ENCODE measurements around the gene NECAP2. TPM values are rescaled to one million over a fixed set of nuclear protein-coding genes. Genes with fewer than 3 reads are reported as not detected.
A peak's percentile ranks its signal among the peaks of the same experiment; 100 is the strongest.

Gene NECAP2
- total and polyA plus RNA-seq, 10 of the 15 experiments (the other 5 are each of a cell fraction or from before 2014, with no cell fraction given) = 16.3 to 98.0 (median 57.4) TPM

DNA sequence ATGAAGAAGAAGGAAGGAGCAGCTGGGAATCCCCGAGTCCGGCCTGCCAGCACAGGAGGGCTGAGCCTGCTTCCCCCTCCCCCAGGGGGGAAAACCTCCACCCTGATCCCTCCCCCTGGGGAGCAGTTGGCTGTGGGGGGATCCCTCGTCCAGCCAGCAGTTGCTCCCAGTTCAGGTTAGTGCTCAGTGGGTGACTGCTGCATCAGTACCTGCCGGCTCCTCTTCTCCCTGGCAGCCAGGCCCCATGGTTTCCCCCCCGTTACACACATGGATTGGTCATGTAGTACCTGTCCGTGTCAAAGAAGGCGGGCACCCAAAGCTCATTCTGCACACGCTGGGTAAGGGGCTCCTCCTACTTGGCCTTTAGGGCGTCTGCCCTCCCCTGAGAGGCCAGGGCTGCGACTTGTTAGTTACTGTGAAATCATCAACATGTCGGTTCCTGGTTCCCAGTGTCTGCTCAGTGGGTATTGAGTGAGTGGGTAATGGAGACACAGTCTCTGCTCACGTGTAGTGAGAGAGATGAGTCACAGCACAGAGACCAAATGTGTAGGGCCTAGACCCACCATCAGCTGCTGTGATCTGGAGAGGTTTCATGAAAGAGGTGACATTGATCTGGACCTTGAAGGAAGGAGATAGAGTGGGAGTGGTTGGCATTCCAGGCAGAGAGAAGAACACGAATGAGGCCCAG lies 11.5 kb downstream of the NECAP2 start (continued):
- TF ChIP-seq, protein P1, sequence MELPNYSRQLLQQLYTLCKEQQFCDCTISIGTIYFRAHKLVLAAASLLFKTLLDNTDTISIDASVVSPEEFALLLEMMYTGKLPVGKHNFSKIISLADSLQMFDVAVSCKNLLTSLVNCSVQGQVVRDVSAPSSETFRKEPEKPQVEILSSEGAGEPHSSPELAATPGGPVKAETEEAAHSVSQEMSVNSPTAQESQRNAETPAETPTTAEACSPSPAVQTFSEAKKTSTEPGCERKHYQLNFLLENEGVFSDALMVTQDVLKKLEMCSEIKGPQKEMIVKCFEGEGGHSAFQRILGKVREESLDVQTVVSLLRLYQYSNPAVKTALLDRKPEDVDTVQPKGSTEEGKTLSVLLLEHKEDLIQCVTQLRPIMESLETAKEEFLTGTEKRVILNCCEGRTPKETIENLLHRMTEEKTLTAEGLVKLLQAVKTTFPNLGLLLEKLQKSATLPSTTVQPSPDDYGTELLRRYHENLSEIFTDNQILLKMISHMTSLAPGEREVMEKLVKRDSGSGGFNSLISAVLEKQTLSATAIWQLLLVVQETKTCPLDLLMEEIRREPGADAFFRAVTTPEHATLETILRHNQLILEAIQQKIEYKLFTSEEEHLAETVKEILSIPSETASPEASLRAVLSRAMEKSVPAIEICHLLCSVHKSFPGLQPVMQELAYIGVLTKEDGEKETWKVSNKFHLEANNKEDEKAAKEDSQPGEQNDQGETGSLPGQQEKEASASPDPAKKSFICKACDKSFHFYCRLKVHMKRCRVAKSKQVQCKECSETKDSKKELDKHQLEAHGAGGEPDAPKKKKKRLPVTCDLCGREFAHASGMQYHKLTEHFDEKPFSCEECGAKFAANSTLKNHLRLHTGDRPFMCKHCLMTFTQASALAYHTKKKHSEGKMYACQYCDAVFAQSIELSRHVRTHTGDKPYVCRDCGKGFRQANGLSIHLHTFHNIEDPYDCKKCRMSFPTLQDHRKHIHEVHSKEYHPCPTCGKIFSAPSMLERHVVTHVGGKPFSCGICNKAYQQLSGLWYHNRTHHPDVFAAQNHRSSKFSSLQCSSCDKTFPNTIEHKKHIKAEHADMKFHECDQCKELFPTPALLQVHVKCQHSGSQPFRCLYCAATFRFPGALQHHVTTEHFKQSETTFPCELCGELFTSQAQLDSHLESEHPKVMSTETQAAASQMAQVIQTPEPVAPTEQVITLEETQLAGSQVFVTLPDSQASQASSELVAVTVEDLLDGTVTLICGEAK (IDR thresholded peaks at IDR 0.05; ENCODE audit: borderline replicate concordance) = no peak
- TF ChIP-seq, protein P2, sequence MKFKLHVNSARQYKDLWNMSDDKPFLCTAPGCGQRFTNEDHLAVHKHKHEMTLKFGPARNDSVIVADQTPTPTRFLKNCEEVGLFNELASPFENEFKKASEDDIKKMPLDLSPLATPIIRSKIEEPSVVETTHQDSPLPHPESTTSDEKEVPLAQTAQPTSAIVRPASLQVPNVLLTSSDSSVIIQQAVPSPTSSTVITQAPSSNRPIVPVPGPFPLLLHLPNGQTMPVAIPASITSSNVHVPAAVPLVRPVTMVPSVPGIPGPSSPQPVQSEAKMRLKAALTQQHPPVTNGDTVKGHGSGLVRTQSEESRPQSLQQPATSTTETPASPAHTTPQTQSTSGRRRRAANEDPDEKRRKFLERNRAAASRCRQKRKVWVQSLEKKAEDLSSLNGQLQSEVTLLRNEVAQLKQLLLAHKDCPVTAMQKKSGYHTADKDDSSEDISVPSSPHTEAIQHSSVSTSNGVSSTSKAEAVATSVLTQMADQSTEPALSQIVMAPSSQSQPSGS (IDR thresholded peaks at IDR 0.05; ENCODE audit: low read length) = no peak; the same call in 1 of the 2 replicates
- TF ChIP-seq SUZ12 (IDR thresholded peaks at IDR 0.05; ENCODE audit: unreplicated experiment) (no peak), RUNX3 (IDR thresholded peaks at IDR 0.05; ENCODE audit: low read length) (0 out of 2 replicates have a peak, but pooled peaks have one; percentile 23), ETV6 (conservative IDR thresholded peaks at IDR 0.05 in 1 of 2, IDR thresholded peaks at IDR 0.05 in 1 of 2; ENCODE audit: borderline replicate concordance in 1 of 2, low read depth in 1 of 2) (no peak), NFYB (IDR thresholded peaks at IDR 0.05; ENCODE audit: insufficient read depth, low read depth, low read length) (no peak), SMARCA5 (IDR thresholded peaks at IDR 0.05) (no peak), ZZZ3 (IDR thresholded peaks at IDR 0.05; ENCODE audit: control insufficient read depth, insufficient read length, low read depth) (no peak), POLR2AphosphoS5 (IDR thresholded peaks at IDR 0.05; ENCODE audit: low read length) (peak; percentile 38; the same call in 1 of the 2 replicates), ZNF622 (IDR thresholded peaks at IDR 0.05) (no peak), YBX1 (IDR thresholded peaks at IDR 0.05) (no peak), YY1 (IDR thresholded peaks at IDR 0.05; ENCODE audit: low read depth, low read length) (peak; percentile 30; the same call in 1 of the 2 replicates), RAD51 (IDR thresholded peaks at IDR 0.05) (no peak), EGR1 (IDR thresholded peaks at IDR 0.05; ENCODE audit: borderline replicate concordance in 1 of 2, low read depth in 2 of 2, low read length in 2 of 2) (no peak), SMAD1 (IDR thresholded peaks at IDR 0.05; ENCODE audit: low read depth, partially characterized antibody) (no peak), TAF1 (IDR thresholded peaks at IDR 0.05; ENCODE audit: borderline replicate concordance, low read depth, low read length) (0 out of 2 replicates have a peak, but pooled peaks have one; percentile 17), CHD1 (IDR thresholded peaks at IDR 0.05; ENCODE audit: low read depth, low read length) (no peak), ZNF384 (IDR thresholded peaks at IDR 0.05; ENCODE audit: borderline replicate concordance, low read depth, low read length) (no peak), MTA3 (IDR thresholded peaks at IDR 0.05; ENCODE audit: borderline replicate concordance, low read length) (peak; percentile 48; the same call in 1 of the 2 replicates), IKZF2 (IDR thresholded peaks at IDR 0.05) (peak; percentile 28 to 39; a peak in 1 of 4 replicates), HDAC2 (IDR thresholded peaks at IDR 0.05) (no peak), KLF5 (IDR thresholded peaks at IDR 0.05; ENCODE audit: partially characterized antibody) (no peak), FOXK2 (IDR thresholded peaks at IDR 0.05) (no peak)
- TF ChIP-seq, protein P3, sequence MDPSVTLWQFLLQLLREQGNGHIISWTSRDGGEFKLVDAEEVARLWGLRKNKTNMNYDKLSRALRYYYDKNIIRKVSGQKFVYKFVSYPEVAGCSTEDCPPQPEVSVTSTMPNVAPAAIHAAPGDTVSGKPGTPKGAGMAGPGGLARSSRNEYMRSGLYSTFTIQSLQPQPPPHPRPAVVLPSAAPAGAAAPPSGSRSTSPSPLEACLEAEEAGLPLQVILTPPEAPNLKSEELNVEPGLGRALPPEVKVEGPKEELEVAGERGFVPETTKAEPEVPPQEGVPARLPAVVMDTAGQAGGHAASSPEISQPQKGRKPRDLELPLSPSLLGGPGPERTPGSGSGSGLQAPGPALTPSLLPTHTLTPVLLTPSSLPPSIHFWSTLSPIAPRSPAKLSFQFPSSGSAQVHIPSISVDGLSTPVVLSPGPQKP (IDR thresholded peaks at IDR 0.05; ENCODE audit: low read depth, low read length) = no peak
- TF ChIP-seq, protein P4, sequence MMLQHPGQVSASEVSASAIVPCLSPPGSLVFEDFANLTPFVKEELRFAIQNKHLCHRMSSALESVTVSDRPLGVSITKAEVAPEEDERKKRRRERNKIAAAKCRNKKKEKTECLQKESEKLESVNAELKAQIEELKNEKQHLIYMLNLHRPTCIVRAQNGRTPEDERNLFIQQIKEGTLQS (IDR thresholded peaks at IDR 0.05; ENCODE audit: borderline replicate concordance, extremely low read depth, low read depth, low read length) = no peak

All from GM12878 (cell line).